Measurements from ENCODE around the gene SLC12A7.

Gene SLC12A7

GRCh38 chr5:1066676-1067075, 45.2 kb downstream of the SLC12A7 start:
- DNase-seq (ENCODE audit: low read depth) = no peak
- no peak overlapping the region for H3K4me3 ChIP-seq (replicated peaks; ENCODE audit: low read depth, low read length)
- TF ChIP-seq CTCF (IDR thresholded peaks at IDR 0.05; ENCODE audit: low read length, missing control alignments) = no peak

- no peak overlapping the region for H3K4me3 ChIP-seq (replicated peaks; ENCODE audit: low read depth, low read length)
- no peak for TF ChIP-seq CTCF (IDR thresholded peaks at IDR 0.05; ENCODE audit: low read length, missing control alignments)
- DNase-seq (ENCODE audit: low read depth) = no peak
Observed at GRCh38 chr5:1065891-1066650, 45.8 kb downstream of the SLC12A7 start.

GRCh38 chr5:1065143-1065750, 46.6 kb downstream of the SLC12A7 start:
- DNase-seq (ENCODE audit: low read depth) = no peak
- no peak overlapping the region for H3K4me3 ChIP-seq (replicated peaks; ENCODE audit: low read depth, low read length)
- TF ChIP-seq CTCF (IDR thresholded peaks at IDR 0.05; ENCODE audit: low read length, missing control alignments) = no peak

- no peak for TF ChIP-seq CTCF (IDR thresholded peaks at IDR 0.05; ENCODE audit: low read length, missing control alignments)
- H3K4me3 ChIP-seq (replicated peaks; ENCODE audit: low read depth, low read length) = no peak overlapping the region
Observed at GRCh38 chr5:1064383-1065142, 47.3 kb downstream of the SLC12A7 start.

GRCh38 chr5:1063661-1064382, 48.0 kb downstream of the SLC12A7 start:
- TF ChIP-seq CTCF (IDR thresholded peaks at IDR 0.05; ENCODE audit: low read length, missing control alignments) = no peak

More at GRCh38 chr5:1064383-1065142, 47.3 kb downstream of the SLC12A7 start:
- DNase-seq (ENCODE audit: low read depth) = no peak

GRCh38 chr5:1062761-1063568, 48.9 kb downstream of the SLC12A7 start:
- TF ChIP-seq CTCF (IDR thresholded peaks at IDR 0.05; ENCODE audit: low read length, missing control alignments) = no peak
- no peak for DNase-seq (ENCODE audit: low read depth)
- no peak overlapping the region for H3K4me3 ChIP-seq (replicated peaks; ENCODE audit: low read depth, low read length)

More at GRCh38 chr5:1063661-1064382, 48.0 kb downstream of the SLC12A7 start:
- no peak for DNase-seq (ENCODE audit: low read depth)
- H3K4me3 ChIP-seq (replicated peaks; ENCODE audit: low read depth, low read length) = no peak overlapping the region
